Chondrocyte (in vitro differentiated cells): ENCODE data around the gene CDA. TPM values are rescaled to one million over a fixed set of nuclear protein-coding genes. Genes with fewer than 3 reads are reported as not detected.

ENCODE experiments used
- DNase-seq: peaks from one replicate; pipeline ENCODE4 v3.0.0; 2021; ENCODE audit warnings: mixed read lengths, low spot score
- H3K27ac Mint-ChIP-seq: one replicate; pipeline ENCODE4 v1.8.0; 2021; ENCODE audit warnings: mild to moderate bottlenecking, moderate library complexity, mixed read lengths; ENCODE audit not compliant: unreplicated experiment
- H3K27me3 Mint-ChIP-seq: 2 replicates; pipeline ENCODE4 v1.8.0; 2021; ENCODE audit warnings: low read depth, mixed read lengths
- H3K36me3 Mint-ChIP-seq: 2 replicates; pipeline ENCODE4 v1.8.0; 2021; ENCODE audit warnings: low read depth, mixed read lengths
- H3K4me1 Mint-ChIP-seq: 2 replicates; pipeline ENCODE4 v1.8.0; 2021; ENCODE audit warnings: low read depth, mild to moderate bottlenecking, mixed read lengths
- H3K4me3 Mint-ChIP-seq: one replicate; pipeline ENCODE4 v1.8.0; 2021; ENCODE audit warnings: mild to moderate bottlenecking, moderate library complexity, mixed read lengths; ENCODE audit not compliant: unreplicated experiment
- H3K9me3 Mint-ChIP-seq: 2 replicates; pipeline ENCODE4 v1.8.0; 2021; ENCODE audit warnings: low read depth, mixed read lengths
- total RNA-seq: library from RNA; stranded (reverse); gene quantifications from 3 replicates; pipeline ENCODE4 v1.2.1, GENCODE V29; 2021
- TF ChIP-seq, protein P1 (sequence below): fragments of 200-600 bp; sonication (generic); IDR thresholded peaks from 2 replicates; pipeline ENCODE4 v1.5.0; 2021; ENCODE audit warnings: antibody characterized with exemption, mild to moderate bottlenecking, moderate library complexity

The CDA gene
- total RNA-seq, 1 donor from 2014 or later, result not detected

DNA sequence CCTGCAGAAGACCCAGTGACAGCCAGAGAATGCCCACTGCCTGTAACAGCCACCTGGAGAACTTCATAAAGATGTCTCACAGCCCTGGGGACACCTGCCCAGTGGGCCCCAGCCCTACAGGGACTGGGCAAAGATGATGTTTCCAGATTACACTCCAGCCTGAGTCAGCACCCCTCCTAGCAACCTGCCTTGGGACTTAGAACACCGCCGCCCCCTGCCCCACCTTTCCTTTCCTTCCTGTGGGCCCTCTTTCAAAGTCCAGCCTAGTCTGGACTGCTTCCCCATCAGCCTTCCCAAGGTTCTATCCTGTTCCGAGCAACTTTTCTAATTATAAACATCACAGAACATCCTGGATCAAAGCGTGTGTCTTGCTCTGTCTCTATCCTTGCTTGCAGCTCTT lies 29.7 kb downstream of the CDA start:
- Mint-ChIP-seq H3K4me1 (peaks cover 19% of the 10 kb centered on the region), H3K27me3 (no peaks in the 10 kb centered on the region), H3K36me3 (no peaks in the 10 kb centered on the region), H3K4me3 (no peak overlapping the region), H3K9me3 (no peaks in the 10 kb centered on the region), H3K27ac (no peak overlapping the region)
- TF ChIP-seq, protein P1, sequence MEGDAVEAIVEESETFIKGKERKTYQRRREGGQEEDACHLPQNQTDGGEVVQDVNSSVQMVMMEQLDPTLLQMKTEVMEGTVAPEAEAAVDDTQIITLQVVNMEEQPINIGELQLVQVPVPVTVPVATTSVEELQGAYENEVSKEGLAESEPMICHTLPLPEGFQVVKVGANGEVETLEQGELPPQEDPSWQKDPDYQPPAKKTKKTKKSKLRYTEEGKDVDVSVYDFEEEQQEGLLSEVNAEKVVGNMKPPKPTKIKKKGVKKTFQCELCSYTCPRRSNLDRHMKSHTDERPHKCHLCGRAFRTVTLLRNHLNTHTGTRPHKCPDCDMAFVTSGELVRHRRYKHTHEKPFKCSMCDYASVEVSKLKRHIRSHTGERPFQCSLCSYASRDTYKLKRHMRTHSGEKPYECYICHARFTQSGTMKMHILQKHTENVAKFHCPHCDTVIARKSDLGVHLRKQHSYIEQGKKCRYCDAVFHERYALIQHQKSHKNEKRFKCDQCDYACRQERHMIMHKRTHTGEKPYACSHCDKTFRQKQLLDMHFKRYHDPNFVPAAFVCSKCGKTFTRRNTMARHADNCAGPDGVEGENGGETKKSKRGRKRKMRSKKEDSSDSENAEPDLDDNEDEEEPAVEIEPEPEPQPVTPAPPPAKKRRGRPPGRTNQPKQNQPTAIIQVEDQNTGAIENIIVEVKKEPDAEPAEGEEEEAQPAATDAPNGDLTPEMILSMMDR, result no peak
- DNase-seq, result no peak

GRCh38 chr1:20619999-20620398 lies 31.1 kb downstream of the CDA start:
- Mint-ChIP-seq H3K4me3 (no peak overlapping the region), H3K27ac (no peak overlapping the region), H3K36me3 (no peaks in the 10 kb centered on the region), H3K4me1 (peaks cover 9% of the 10 kb centered on the region), H3K27me3 (no peaks in the 10 kb centered on the region), H3K9me3 (no peaks in the 10 kb centered on the region)
- DNase-seq, result no peak
- TF ChIP-seq, protein P1, result no peak

DNA sequence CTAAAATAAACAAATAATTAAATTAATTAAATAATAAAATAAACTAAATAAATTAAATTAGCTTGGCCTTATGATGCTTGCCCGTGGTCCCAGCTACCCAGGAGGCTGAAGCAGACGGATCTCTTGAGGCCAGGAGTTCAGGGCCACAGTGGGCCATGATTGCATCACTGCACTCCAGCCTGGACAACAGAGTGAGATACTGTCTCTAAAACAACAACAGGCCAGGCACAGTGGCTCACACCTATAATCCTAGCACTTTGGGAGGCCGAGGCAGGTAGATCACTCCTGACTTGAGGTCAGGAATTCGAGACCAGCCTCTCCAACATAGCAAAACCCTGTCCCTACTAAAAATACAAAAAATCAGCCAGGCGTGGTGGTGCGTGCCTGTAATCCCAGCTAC lies 32.1 kb downstream of the CDA start:
- no peaks in the 10 kb centered on the region for H3K36me3 Mint-ChIP-seq
- H3K27ac Mint-ChIP-seq, result no peak overlapping the region
- no peaks in the 10 kb centered on the region for H3K27me3 Mint-ChIP-seq
- TF ChIP-seq, protein P1, result no peak
- no peaks in the 10 kb centered on the region for H3K9me3 Mint-ChIP-seq
- H3K4me3 Mint-ChIP-seq, result no peak overlapping the region
- peaks cover 7% of the 10 kb centered on the region for H3K4me1 Mint-ChIP-seq
- no peak for DNase-seq

DNA sequence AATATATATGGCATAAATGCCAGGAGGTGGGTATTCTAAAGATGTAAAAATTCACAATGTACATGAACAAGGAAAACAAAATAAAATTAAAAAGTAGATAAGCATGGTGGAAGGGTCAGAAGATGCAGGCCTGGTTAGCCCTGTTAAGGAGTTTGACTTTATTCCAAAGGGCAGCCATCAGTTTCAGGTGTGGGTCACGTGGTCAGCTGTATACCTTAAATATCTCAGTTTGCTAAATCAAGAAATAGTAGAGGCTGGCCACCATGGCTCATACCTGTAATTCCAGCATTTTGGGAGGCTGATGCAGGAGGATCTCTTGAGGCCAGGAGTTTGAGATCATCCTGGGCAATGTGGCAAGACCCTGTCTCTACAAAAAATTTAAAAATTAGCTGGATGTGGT lies 35.8 kb downstream of the CDA start:
- TF ChIP-seq, protein P1, result no peak
- H3K9me3 Mint-ChIP-seq, result no peaks in the 10 kb centered on the region
- no peak overlapping the region for H3K27ac Mint-ChIP-seq
- H3K4me1 Mint-ChIP-seq, result no peaks in the 10 kb centered on the region
- no peak overlapping the region for H3K4me3 Mint-ChIP-seq
- H3K27me3 Mint-ChIP-seq, result no peaks in the 10 kb centered on the region
- no peaks in the 10 kb centered on the region for H3K36me3 Mint-ChIP-seq
- no peak for DNase-seq

GRCh38 chr1:20625176-20626097 lies 36.5 kb downstream of the CDA start:
- Mint-ChIP-seq H3K36me3 (no peaks in the 10 kb centered on the region), H3K27ac (no peak overlapping the region), H3K4me3 (no peak overlapping the region), H3K4me1 (no peaks in the 10 kb centered on the region), H3K9me3 (no peaks in the 10 kb centered on the region), H3K27me3 (no peaks in the 10 kb centered on the region)
- TF ChIP-seq, protein P1, result no peak
- DNase-seq, result no peak
